Measurements from ENCODE around the gene KPNA2. TPM values are rescaled to one million over a fixed set of nuclear protein-coding genes. Genes with fewer than 3 reads are reported as not detected.
"Not testable (repeated sequence)": the region's sequence is repeated elsewhere in the genome, so short reads cannot be mapped to it uniquely, and the experiment has no call there.

The KPNA2 gene
- total and polyA plus RNA-seq, 5 donors from 2014 or later: 29.4 to 99.3 (median 31.7) TPM

GRCh38 chr17:68036304-68037147, 991 bp downstream of the KPNA2 start:
- Mint-ChIP-seq H3K4me1 (peaks cover 3 to 23% (median 16%) of the 10 kb centered on the region in 4 donors), H3K9me3 (peaks cover 0 to 2% (median 0%) of the 10 kb centered on the region in 7 donors), H3K36me3 (peaks cover 10% of the 10 kb centered on the region), H3K4me3 (peak overlapping the region; percentile 91 to 99 (median 96)), H3K27me3 (peaks cover 4% of the 10 kb centered on the region), H3K27ac (peak overlapping the region in 2 of 3 donors; percentile 94 to 95)
- no peak for ATAC-seq (ENCODE audit: low read depth in 2 of 2)
- H3K27ac ChIP-seq (ENCODE audit: insufficient read depth, low read length, poor library complexity, severe bottlenecking): peak overlapping the region; percentile 90
- peaks cover 22% of the 10 kb centered on the region for H3K36me3 ChIP-seq (ENCODE audit: control insufficient read depth, insufficient read depth, low read length)
- peaks cover 14% of the 10 kb centered on the region for H3K4me1 ChIP-seq (ENCODE audit: control insufficient read depth, insufficient read depth, low read length, poor library complexity, severe bottlenecking)
- H3K27me3 ChIP-seq (ENCODE audit: control insufficient read depth, insufficient read depth, low read length): no peaks in the 10 kb centered on the region
- no peaks in the 10 kb centered on the region for H3K9me3 ChIP-seq (ENCODE audit: control insufficient read depth in 2 of 2, low read length in 2 of 2)
- H3K4me3 ChIP-seq (ENCODE audit: low read depth, low read length): peak overlapping the region; percentile 94
- no peak for DNase-seq

- no peaks in the 10 kb centered on the region for H3K4me1 ChIP-seq (ENCODE audit: control insufficient read depth, insufficient read depth, low read length, poor library complexity, severe bottlenecking)
- ATAC-seq (ENCODE audit: low read depth in 2 of 2) (no peak), DNase-seq (no peak)
- H3K27ac ChIP-seq (ENCODE audit: insufficient read depth, low read length, poor library complexity, severe bottlenecking): no peak overlapping the region
- H3K4me3 Mint-ChIP-seq: no peak overlapping the region
- no peak overlapping the region for H3K4me3 ChIP-seq (ENCODE audit: low read depth, low read length)
- H3K36me3 Mint-ChIP-seq: peaks cover 30% of the 10 kb centered on the region
- H3K9me3 Mint-ChIP-seq: no peaks in the 10 kb centered on the region
- H3K4me1 Mint-ChIP-seq: peaks cover 0 to 2% (median 0%) of the 10 kb centered on the region in 4 donors
- no peaks in the 10 kb centered on the region for H3K27me3 Mint-ChIP-seq
- H3K27me3 ChIP-seq (ENCODE audit: control insufficient read depth, insufficient read depth, low read length): no peaks in the 10 kb centered on the region
- peak overlapping the region in 1 of 3 donors; percentile 35 for H3K27ac Mint-ChIP-seq
- peaks cover 42% of the 10 kb centered on the region for H3K36me3 ChIP-seq (ENCODE audit: control insufficient read depth, insufficient read depth, low read length)
- H3K9me3 ChIP-seq (ENCODE audit: control insufficient read depth in 2 of 2, low read length in 2 of 2): no peaks in the 10 kb centered on the region
Observed at GRCh38 chr17:68047153-68047846, 11.8 kb downstream of the KPNA2 start.

GRCh38 chr17:68047890-68048542, 12.5 kb downstream of the KPNA2 start:
- H3K4me3 ChIP-seq (ENCODE audit: low read depth, low read length); H3K9me3 Mint-ChIP-seq; H3K9me3 ChIP-seq (ENCODE audit: control insufficient read depth in 2 of 2, low read length in 2 of 2); DNase-seq; ATAC-seq (ENCODE audit: low read depth in 2 of 2); H3K27ac ChIP-seq (ENCODE audit: insufficient read depth, low read length, poor library complexity, severe bottlenecking); H3K4me1 Mint-ChIP-seq; H3K4me1 ChIP-seq (ENCODE audit: control insufficient read depth, insufficient read depth, low read length, poor library complexity, severe bottlenecking); H3K27me3 Mint-ChIP-seq; H3K4me3 Mint-ChIP-seq; H3K27me3 ChIP-seq (ENCODE audit: control insufficient read depth, insufficient read depth, low read length): not testable (repeated sequence)
- H3K36me3 Mint-ChIP-seq: peaks cover 26% of the 10 kb centered on the region
- peaks cover 38% of the 10 kb centered on the region for H3K36me3 ChIP-seq (ENCODE audit: control insufficient read depth, insufficient read depth, low read length)
- H3K27ac Mint-ChIP-seq: peak overlapping the region in 2 of 3 donors; percentile 26 to 35

GRCh38 chr17:68048996-68049395, 13.5 kb downstream of the KPNA2 start:
- no peak for ATAC-seq (ENCODE audit: low read depth in 2 of 2)
- H3K27ac ChIP-seq (ENCODE audit: insufficient read depth, low read length, poor library complexity, severe bottlenecking): no peak overlapping the region
- Mint-ChIP-seq H3K36me3 (peaks cover 19% of the 10 kb centered on the region), H3K27me3 (no peaks in the 10 kb centered on the region), H3K4me3 (no peak overlapping the region), H3K9me3 (no peaks in the 10 kb centered on the region), H3K4me1 (peaks cover 0 to 2% (median 0%) of the 10 kb centered on the region in 4 donors), H3K27ac (peak overlapping the region in 2 of 3 donors; percentile 26 to 39)
- H3K4me1 ChIP-seq (ENCODE audit: control insufficient read depth, insufficient read depth, low read length, poor library complexity, severe bottlenecking): no peaks in the 10 kb centered on the region
- no peak overlapping the region for H3K4me3 ChIP-seq (ENCODE audit: low read depth, low read length)
- no peaks in the 10 kb centered on the region for H3K9me3 ChIP-seq (ENCODE audit: control insufficient read depth in 2 of 2, low read length in 2 of 2)
- DNase-seq: no peak
- no peaks in the 10 kb centered on the region for H3K27me3 ChIP-seq (ENCODE audit: control insufficient read depth, insufficient read depth, low read length)
- peaks cover 28% of the 10 kb centered on the region for H3K36me3 ChIP-seq (ENCODE audit: control insufficient read depth, insufficient read depth, low read length)

GRCh38 chr17:68049812-68050437, 14.4 kb downstream of the KPNA2 start:
- H3K27ac ChIP-seq (ENCODE audit: insufficient read depth, low read length, poor library complexity, severe bottlenecking); H3K4me3 ChIP-seq (ENCODE audit: low read depth, low read length); H3K9me3 Mint-ChIP-seq; H3K27me3 Mint-ChIP-seq; H3K4me1 ChIP-seq (ENCODE audit: control insufficient read depth, insufficient read depth, low read length, poor library complexity, severe bottlenecking); DNase-seq; H3K27me3 ChIP-seq (ENCODE audit: control insufficient read depth, insufficient read depth, low read length); H3K4me1 Mint-ChIP-seq; ATAC-seq (ENCODE audit: low read depth in 2 of 2); H3K27ac Mint-ChIP-seq; H3K9me3 ChIP-seq (ENCODE audit: control insufficient read depth in 2 of 2, low read length in 2 of 2): not testable (repeated sequence)
- H3K36me3 ChIP-seq (ENCODE audit: control insufficient read depth, insufficient read depth, low read length): peaks cover 19% of the 10 kb centered on the region
- peak overlapping the region in 1 of 4 donors; percentile 13 for H3K4me3 Mint-ChIP-seq
- peaks cover 11% of the 10 kb centered on the region for H3K36me3 Mint-ChIP-seq

- not testable (repeated sequence) for H3K4me1 Mint-ChIP-seq; H3K27me3 ChIP-seq (ENCODE audit: control insufficient read depth, insufficient read depth, low read length); H3K9me3 ChIP-seq (ENCODE audit: control insufficient read depth in 2 of 2, low read length in 2 of 2); H3K27me3 Mint-ChIP-seq; H3K27ac ChIP-seq (ENCODE audit: insufficient read depth, low read length, poor library complexity, severe bottlenecking); H3K36me3 Mint-ChIP-seq; H3K27ac Mint-ChIP-seq; H3K4me3 Mint-ChIP-seq; H3K4me1 ChIP-seq (ENCODE audit: control insufficient read depth, insufficient read depth, low read length, poor library complexity, severe bottlenecking); ATAC-seq (ENCODE audit: low read depth in 2 of 2); H3K36me3 ChIP-seq (ENCODE audit: control insufficient read depth, insufficient read depth, low read length); DNase-seq; H3K9me3 Mint-ChIP-seq; H3K4me3 ChIP-seq (ENCODE audit: low read depth, low read length)
Observed at GRCh38 chr17:68051321-68052312, 16.1 kb downstream of the KPNA2 start.
